NT2/D1 (cell line): ENCODE results near the gene TGM5.

Experiments
- SUZ12 ChIP-seq: IDR thresholded peaks from 2 replicates; pipeline ENCODE4 v1.6.1; 2011; ENCODE audit not compliant: insufficient read length, insufficient read depth; ENCODE audit errors: extremely low read depth
- YY1 ChIP-seq: IDR thresholded peaks from 2 replicates; pipeline ENCODE4 v1.6.1; 2011; ENCODE audit not compliant: insufficient read length, insufficient read depth

DNA sequence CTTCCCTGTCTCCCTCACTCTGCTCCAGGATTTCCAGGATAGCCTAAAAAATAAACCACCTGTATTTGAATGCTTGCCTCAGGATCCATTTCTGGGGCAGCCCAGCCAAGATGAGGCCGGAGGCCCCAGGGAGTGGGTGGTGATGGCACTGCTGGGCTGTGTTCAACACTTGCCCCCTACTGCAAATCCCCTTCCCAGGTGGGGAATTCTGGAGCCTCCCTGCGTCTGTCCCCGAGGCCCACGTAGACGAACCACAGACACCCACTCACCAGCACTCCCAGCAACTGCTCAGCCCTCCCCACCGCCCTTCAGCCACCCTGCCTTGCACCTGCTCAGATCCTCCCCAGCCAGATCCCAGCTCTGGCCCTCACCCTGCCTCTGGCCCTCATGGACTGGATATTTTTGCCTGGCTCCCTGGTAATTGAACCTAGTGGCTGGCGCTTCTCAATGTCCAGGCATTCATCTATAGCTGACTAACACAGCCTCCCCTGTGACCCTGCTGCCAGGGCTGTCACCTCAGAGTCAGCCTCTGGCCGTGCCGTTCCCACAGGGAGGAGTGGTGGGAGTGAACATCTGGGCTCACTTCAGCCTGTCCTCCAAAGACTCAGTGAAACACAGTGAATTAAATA, 28.8 kb downstream of the TGM5 start:
- TF ChIP-seq SUZ12 = no peak
- TF ChIP-seq YY1 = no peak
